ENCODE data around the gene ASB15.
A peak's percentile ranks its signal among the peaks of the same experiment; 100 is the strongest.
"Not testable (repeated sequence)": the region's sequence is repeated elsewhere in the genome, so short reads cannot be mapped to it uniquely, and the experiment has no call there.

Gene ASB15

DNA sequence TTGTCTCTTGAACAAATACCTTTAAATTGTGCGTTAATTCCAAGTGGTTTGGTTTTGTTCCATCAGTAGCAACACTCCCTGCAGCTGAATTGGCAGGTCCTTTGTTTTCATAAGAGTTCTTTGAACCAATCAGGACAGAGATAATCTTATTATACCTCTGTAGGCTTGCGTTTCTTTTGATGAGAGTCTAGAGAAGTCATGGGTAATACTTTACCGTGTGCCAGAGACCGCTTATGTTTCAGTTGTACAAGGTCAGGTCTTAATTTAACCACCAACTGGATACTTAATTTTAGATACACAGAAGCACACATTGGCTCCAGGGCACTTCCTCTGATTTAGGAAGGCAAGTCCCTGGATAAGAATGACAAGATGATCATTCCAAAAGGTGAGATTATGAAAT lies at the start of gene ASB15:
Gene ASB15 (plus strand): TSS at position 292 of the 400 bp plus-strand sequence. CDS start 12,682 bp downstream, outside the sequence.
- peaks cover 10% of the 10 kb centered on the region for H3K27me3 Mint-ChIP-seq
- no peaks in the 10 kb centered on the region for H3K4me1 Mint-ChIP-seq
- no peaks in the 10 kb centered on the region for H3K9me3 Mint-ChIP-seq
- H3K27ac Mint-ChIP-seq, result no peak within 1 kb of the TSS
- no peak within 1 kb of the TSS for H3K4me3 Mint-ChIP-seq
- ATAC-seq (ENCODE audit: low read depth) (no peak), DNase-seq (ENCODE audit: low spot score in 2 of 2) (no peak)
- H3K36me3 Mint-ChIP-seq, result no peaks in the 10 kb centered on the region

DNA sequence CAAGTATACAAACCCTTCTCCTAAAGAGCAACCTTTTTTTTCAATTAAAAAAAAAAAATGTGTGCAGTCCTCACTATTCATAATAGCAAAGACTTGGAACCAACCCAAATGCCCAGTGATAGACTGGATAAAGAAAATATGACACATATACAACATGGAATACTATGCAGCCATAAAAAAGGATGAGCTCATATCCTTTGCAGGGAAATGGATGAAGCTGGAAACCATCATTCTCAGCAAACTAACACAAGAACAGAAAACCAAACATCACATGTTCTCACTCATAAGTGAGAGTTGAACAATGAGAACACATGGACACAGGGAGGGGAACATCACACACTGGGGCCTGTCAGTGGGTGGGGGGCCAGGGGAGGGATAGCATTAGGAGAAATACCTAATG lies 49.5 kb upstream of the ASB15 start:
- H3K4me3 Mint-ChIP-seq; H3K27me3 Mint-ChIP-seq; ATAC-seq (ENCODE audit: low read depth); DNase-seq (ENCODE audit: low spot score in 2 of 2); H3K9me3 Mint-ChIP-seq; H3K27ac Mint-ChIP-seq: not testable (repeated sequence)
- Mint-ChIP-seq H3K36me3 (peaks cover 30% of the 10 kb centered on the region), H3K4me1 (peaks cover 24% of the 10 kb centered on the region)

DNA sequence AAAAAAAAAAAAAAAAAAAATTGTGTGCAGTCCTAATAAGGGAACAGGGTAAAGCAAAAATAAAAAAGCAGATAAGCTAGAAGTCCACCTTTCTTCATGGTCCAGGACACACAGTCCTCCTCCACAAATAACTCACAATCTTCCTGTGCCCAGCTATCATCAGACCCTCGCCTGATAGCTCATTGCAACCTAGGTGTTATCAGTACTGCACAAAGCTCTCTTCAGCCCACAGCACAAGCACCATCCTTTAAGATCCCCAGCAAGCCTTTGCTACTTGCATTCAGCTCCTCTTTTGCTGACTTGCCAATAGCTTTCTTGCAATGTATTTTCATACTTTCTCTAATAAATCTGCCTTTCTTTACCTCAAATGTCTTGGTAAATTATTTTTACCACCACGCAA lies 49.0 kb upstream of the ASB15 start:
- Mint-ChIP-seq H3K36me3 (peaks cover 27% of the 10 kb centered on the region), H3K4me3 (no peak overlapping the region), H3K27me3 (no peaks in the 10 kb centered on the region), H3K9me3 (no peaks in the 10 kb centered on the region), H3K27ac (no peak overlapping the region), H3K4me1 (peaks cover 20% of the 10 kb centered on the region)
- ATAC-seq (ENCODE audit: low read depth) (no peak), DNase-seq (ENCODE audit: low spot score in 2 of 2) (no peak)

DNA sequence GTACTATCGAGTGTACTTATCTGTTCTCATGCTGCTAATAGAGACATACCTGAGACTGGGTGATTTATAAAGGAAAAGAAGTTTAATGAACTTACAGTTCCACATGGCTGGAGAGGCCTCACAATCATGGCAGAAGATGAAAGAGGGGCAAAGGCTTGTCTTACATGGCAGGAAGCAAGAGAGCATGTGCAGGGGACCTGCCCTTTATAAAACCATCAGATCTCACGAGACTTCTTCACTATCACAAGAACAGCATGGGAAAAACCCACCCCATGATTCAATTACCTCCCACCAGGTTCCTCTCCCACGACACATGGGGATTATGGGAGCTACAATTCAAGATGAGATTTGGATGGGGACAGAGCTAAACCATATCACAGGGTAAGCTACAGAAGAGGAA lies 48.5 kb upstream of the ASB15 start:
- Mint-ChIP-seq H3K9me3 (no peaks in the 10 kb centered on the region), H3K27ac (no peak overlapping the region), H3K4me3 (no peak overlapping the region), H3K36me3 (peaks cover 26% of the 10 kb centered on the region), H3K27me3 (no peaks in the 10 kb centered on the region), H3K4me1 (peaks cover 20% of the 10 kb centered on the region)
- DNase-seq (ENCODE audit: low spot score in 2 of 2) (no peak), ATAC-seq (ENCODE audit: low read depth) (no peak)

DNA sequence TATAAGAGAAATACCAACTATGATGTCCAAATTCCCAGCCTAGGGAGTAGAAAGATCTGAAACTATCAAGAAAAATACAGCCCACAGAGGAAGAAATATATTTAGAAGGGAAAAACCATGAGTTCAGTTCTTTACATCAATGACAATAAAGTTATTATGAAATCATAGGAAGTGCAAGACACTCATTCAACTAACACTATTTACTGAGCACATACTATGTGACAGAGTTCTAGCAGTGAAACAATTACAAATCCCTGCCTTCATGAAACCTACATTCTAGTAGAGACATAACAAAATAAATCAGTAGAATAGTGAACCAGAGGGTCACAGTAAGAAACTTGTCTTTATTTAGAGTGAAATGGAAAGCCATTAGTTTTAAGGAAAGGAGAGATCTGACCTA lies 46.1 kb upstream of the ASB15 start:
- no peaks in the 10 kb centered on the region for H3K27me3 Mint-ChIP-seq
- H3K36me3 Mint-ChIP-seq, result peaks cover 13% of the 10 kb centered on the region

DNA sequence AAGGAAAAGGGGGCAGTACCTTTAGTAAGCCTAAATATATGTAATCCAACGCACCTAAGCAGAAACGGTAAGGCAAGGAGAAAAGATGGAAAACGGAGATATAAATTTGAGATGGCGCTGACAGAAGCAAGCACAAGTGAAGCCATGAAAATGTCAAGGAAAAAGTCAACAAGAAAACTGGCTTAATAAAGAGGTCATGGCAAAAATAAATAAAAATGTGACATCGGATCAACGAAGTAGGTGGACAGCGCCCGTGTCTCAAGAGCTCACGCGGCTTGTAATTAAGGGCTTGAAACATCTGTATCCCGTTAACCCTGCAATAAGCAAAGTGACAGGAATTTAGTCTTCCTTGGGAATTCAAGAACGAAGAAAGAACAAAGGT lies 44.6 kb upstream of the ASB15 start:
- Mint-ChIP-seq H3K27me3 (peaks cover 2% of the 10 kb centered on the region), H3K27ac (no peak overlapping the region), H3K4me1 (peaks cover 12% of the 10 kb centered on the region), H3K9me3 (no peaks in the 10 kb centered on the region), H3K36me3 (peaks cover 13% of the 10 kb centered on the region), H3K4me3 (no peak overlapping the region)
- no peak for ATAC-seq (ENCODE audit: low read depth)
- DNase-seq (ENCODE audit: low spot score in 2 of 2), result no peak

More for the DNA sequence above, 46.1 kb upstream of the ASB15 start:
- ATAC-seq (ENCODE audit: low read depth) (no peak), DNase-seq (ENCODE audit: low spot score in 2 of 2) (no peak)
- Mint-ChIP-seq H3K9me3 (no peaks in the 10 kb centered on the region), H3K4me1 (peaks cover 14% of the 10 kb centered on the region), H3K4me3 (no peak overlapping the region), H3K27ac (no peak overlapping the region)

DNA sequence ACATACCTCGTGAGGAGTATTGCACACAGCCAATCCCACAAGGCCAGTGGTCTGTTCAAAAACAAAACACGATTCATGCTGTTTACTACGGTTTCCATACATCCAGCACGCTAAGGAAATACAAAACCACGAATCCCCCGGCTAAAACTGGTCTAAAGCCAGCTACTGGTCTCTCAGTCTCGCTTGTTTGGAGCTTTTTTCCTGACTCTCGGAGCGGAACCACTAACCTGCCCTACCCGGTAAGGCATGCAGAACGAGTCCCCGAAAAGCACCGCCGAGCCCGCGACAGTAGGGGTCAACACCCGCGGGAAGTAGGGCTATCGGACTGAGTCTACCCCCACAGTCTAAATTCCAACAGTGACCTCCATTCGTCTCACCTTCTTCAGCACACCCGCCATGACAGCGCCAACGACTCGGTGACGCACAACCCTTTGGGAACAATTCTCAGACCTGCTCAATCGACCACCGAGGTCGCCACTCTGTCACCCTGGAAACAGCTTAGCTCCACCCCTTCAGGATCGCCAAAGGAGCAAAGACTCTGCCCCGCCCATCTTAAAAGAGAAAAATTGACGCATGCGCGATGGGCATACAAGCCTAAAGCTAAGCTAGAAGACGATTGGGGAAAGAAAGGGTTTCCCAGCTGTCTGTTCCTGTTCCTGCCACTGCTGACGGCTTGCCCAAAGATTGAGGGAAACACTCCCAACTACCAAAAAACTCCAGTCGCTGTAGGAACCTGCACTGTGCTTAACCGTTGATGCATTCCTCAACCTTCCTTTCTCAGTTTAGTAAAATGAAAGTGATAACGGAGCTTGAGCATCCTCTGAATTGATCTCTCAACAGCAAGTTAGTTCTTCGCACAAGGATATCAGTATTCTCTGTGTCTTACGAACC lies 44.0 kb upstream of the ASB15 start, which contains the start of gene NDUFA5:
Gene NDUFA5 (minus strand): TSS at position 421 of the 891 bp plus-strand sequence. CDS start 23 bp downstream, at position 398.
- Mint-ChIP-seq H3K4me3 (peak within 1 kb of the TSS; percentile 11), H3K27ac (no peak within 1 kb of the TSS), H3K27me3 (peaks cover 2% of the 10 kb centered on the region), H3K4me1 (peaks cover 11% of the 10 kb centered on the region), H3K9me3 (no peaks in the 10 kb centered on the region), H3K36me3 (peaks cover 9% of the 10 kb centered on the region)
- peak; percentile 94 to 99 for DNase-seq (ENCODE audit: low spot score in 2 of 2)
- peak; percentile 96 for ATAC-seq (ENCODE audit: low read depth)

DNA sequence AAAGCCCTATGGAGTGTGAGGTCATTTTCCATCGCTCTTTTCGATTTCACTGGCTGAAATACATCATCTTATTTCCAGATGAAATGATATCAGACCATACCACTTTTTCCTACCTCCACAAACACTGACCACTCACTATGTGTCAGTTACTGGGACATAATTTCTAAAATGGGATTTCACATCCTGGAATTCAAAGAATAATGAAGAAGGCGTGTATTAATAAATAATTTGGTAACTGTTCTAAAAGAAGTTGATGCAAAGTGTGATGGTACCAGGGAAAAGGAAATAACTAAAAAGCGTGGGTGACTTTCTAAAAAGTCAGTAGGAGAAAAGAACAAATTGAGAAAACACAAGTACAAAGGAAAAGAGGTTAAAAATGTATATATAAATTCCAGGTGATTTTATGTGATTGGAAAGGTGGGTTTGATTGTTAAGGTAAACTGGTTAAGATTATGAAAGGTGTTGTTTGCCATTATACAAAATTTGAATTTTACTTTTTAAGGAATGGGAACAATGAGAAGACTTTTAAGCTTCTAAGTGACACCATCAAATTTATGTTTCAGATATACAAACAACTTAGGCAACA lies 43.2 kb upstream of the ASB15 start:
- no peak for DNase-seq (ENCODE audit: low spot score in 2 of 2)

DNA sequence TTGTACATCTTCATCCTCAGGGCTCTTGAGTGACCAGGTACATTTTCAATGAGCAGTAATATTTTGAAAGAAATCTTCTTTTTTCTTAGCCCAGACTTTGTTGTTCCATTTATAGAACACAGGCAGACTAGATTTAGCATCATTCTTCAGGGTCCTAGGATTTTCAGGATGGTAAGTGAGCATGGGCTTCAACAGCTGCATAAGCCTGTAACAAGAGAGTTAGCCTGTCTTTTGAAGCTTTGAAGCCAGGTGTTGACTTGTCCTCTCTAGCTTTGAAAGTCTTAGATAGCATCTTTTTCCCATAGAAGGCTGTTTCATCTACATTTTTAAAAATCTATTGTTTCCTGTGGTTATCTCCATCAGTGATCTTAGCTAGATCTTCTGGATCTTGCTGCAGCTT lies 39.5 kb upstream of the ASB15 start:
- Mint-ChIP-seq H3K36me3 (no peaks in the 10 kb centered on the region), H3K9me3 (no peaks in the 10 kb centered on the region), H3K4me1 (peaks cover 4% of the 10 kb centered on the region), H3K4me3 (no peak overlapping the region), H3K27ac (no peak overlapping the region), H3K27me3 (peaks cover 10% of the 10 kb centered on the region)
- DNase-seq (ENCODE audit: low spot score in 2 of 2), result no peak
- no peak for ATAC-seq (ENCODE audit: low read depth)

More for the DNA sequence above, 43.2 kb upstream of the ASB15 start:
- Mint-ChIP-seq H3K4me3 (peak overlapping the region; percentile 11), H3K4me1 (peaks cover 4% of the 10 kb centered on the region), H3K27me3 (peaks cover 4% of the 10 kb centered on the region), H3K9me3 (no peaks in the 10 kb centered on the region), H3K27ac (no peak overlapping the region), H3K36me3 (peaks cover 2% of the 10 kb centered on the region)
- no peak for ATAC-seq (ENCODE audit: low read depth)

DNA sequence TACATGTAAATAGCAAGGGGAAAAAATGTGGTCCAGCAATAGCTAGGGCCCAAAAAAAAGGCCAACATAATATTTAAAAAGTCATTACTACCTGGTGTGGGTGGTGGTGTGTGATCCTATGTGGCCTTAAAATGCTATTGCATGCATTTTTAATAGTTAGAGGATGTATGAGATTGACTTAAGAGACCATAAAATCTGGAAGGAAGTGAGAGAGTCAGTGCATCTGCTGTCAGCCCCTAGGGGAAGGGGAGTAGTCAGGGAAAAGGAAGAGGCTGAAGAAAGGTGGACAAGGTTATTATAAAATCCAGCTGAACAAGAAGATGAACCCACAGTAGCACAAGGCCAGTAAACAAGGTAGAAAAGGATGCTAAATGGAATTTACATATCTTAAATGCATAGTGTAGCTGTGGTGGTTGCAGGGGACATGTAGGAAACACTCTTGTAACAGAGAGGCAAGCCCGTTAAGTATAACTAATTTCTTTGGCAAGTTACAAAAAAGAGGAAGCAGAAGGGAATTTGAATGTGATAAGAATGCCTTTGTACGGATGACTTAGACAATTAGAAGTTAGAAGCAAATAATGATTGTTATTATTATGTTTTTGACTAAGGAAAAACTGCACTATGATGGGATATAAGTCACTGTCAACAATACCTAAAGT lies 32.1 kb upstream of the ASB15 start:
- no peaks in the 10 kb centered on the region for H3K36me3 Mint-ChIP-seq
- DNase-seq (ENCODE audit: low spot score in 2 of 2) (no peak), ATAC-seq (ENCODE audit: low read depth) (peak; percentile 41)
- H3K9me3 Mint-ChIP-seq, result no peaks in the 10 kb centered on the region
- no peak overlapping the region for H3K4me3 Mint-ChIP-seq
- peaks cover 8% of the 10 kb centered on the region for H3K4me1 Mint-ChIP-seq
- H3K27ac Mint-ChIP-seq, result no peak overlapping the region
- peaks cover 2% of the 10 kb centered on the region for H3K27me3 Mint-ChIP-seq

DNA sequence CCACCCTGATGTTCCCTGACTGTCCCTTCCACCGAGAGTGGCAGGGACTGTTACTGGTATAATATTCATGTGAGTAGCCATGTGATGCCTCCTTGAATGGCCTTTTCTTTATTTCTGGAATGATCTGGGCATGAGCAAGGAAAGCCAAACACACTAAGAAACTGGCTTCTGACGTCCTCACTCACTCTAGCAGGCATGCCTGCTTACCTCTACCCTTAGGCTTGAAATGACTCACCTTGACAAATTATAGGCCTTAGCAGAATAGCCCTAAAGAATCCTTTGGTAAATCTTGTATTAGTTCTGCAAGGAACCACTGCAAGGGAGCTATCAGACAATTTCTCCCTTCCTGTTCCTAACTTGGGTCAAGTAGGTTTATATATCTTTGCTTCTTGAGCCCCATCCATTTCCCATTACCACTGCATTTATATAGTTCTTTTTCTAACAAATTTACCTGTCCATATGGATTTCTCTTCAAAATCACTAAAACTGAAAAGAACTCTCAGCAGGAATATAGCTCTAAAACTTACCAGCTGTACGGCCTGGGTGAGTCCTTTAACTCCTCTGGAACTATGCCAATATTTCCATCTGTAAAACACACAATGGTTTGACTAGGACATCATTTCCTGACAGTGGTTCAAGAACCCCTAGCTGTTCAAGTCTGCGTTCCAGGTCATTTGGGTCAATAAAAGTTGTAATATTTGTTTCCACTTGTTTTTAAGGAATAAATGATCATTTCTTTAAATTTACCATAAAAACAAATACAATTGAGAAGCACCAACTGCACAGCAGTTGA lies 31.0 kb upstream of the ASB15 start:
- no peaks in the 10 kb centered on the region for H3K9me3 Mint-ChIP-seq
- H3K4me3 Mint-ChIP-seq, result no peak overlapping the region
- ATAC-seq (ENCODE audit: low read depth) (no peak), DNase-seq (ENCODE audit: low spot score in 2 of 2) (no peak)
- no peaks in the 10 kb centered on the region for H3K36me3 Mint-ChIP-seq
- H3K27ac Mint-ChIP-seq, result no peak overlapping the region
- no peaks in the 10 kb centered on the region for H3K27me3 Mint-ChIP-seq
- H3K4me1 Mint-ChIP-seq, result peaks cover 8% of the 10 kb centered on the region

DNA sequence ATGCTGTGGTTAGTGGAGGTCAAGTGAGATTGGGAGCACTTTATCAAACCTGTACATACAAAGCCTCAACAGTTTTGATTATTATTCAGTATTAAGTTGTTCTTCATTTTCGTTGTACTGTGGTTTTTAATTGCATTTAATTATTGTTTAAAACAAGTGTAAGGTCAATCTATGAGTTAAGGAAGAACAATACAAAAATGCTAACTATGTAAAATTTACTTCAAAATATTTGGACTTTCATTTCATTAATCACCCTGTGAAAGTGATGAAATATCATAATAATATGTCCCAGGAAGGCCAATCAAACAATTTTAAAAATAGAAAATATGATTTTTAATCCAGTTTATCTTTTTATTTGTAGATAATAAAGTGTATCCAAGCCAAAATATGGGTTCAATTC lies 30.4 kb upstream of the ASB15 start:
- H3K4me1 Mint-ChIP-seq, result peaks cover 8% of the 10 kb centered on the region
- no peak overlapping the region for H3K4me3 Mint-ChIP-seq
- no peaks in the 10 kb centered on the region for H3K27me3 Mint-ChIP-seq
- no peaks in the 10 kb centered on the region for H3K36me3 Mint-ChIP-seq
- DNase-seq (ENCODE audit: low spot score in 2 of 2) (no peak), ATAC-seq (ENCODE audit: low read depth) (no peak)
- no peaks in the 10 kb centered on the region for H3K9me3 Mint-ChIP-seq
- no peak overlapping the region for H3K27ac Mint-ChIP-seq

DNA sequence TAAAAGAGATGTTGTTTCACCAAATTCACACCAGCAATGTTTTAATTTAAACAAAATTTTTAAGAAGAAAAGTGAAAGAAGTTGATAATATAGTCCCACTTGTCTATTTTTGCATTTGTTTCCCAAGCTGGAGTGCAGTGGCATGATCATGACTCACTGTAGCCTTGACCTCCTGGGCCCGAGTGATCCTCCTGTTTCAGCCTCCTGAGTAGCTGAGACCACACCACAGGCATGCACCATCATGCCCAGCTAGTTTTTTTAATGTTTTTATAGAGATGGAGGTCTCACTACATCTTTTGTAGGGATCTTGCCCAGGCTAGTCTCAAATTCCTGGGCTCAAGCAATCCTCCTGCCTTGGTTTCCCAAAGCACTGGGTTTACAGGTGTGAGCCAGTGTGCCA lies 29.9 kb upstream of the ASB15 start:
- H3K4me1 Mint-ChIP-seq, result peaks cover 8% of the 10 kb centered on the region
- DNase-seq (ENCODE audit: low spot score in 2 of 2) (no peak), ATAC-seq (ENCODE audit: low read depth) (no peak)
- H3K27me3 Mint-ChIP-seq, result no peaks in the 10 kb centered on the region
- H3K36me3 Mint-ChIP-seq, result no peaks in the 10 kb centered on the region
- H3K27ac Mint-ChIP-seq, result no peak overlapping the region
- no peaks in the 10 kb centered on the region for H3K9me3 Mint-ChIP-seq
- H3K4me3 Mint-ChIP-seq, result no peak overlapping the region

Data from memory B cell (primary cell).